Keratinocyte (primary cell): ENCODE data around the gene DSTYK.

Source experiments
- EZH2 ChIP-seq: IDR thresholded peaks from one replicate; pipeline ENCODE4 v1.6.1; 2012; ENCODE audit warnings: inconsistent platforms, mild to moderate bottlenecking, low read length, moderate library complexity
- TF ChIP-seq, protein P1 (sequence below), 3 experiments: IDR thresholded peaks in 1 of 3; conservative IDR thresholded peaks in 1 of 3; optimal IDR thresholded peaks in 1 of 3; 2 replicates in 2 of 3; 3 replicates in 1 of 3; pipeline versions ENCODE3 to v1.5.1; 2011; ENCODE audit warnings: low read length in 3 of 3, mild to moderate bottlenecking in 3 of 3, moderate library complexity in 2 of 3, control low read depth in 1 of 3, inconsistent platforms in 1 of 3; ENCODE audit not compliant: insufficient read depth in 2 of 3; ENCODE audit errors: extremely low read depth in 1 of 3

DNA sequence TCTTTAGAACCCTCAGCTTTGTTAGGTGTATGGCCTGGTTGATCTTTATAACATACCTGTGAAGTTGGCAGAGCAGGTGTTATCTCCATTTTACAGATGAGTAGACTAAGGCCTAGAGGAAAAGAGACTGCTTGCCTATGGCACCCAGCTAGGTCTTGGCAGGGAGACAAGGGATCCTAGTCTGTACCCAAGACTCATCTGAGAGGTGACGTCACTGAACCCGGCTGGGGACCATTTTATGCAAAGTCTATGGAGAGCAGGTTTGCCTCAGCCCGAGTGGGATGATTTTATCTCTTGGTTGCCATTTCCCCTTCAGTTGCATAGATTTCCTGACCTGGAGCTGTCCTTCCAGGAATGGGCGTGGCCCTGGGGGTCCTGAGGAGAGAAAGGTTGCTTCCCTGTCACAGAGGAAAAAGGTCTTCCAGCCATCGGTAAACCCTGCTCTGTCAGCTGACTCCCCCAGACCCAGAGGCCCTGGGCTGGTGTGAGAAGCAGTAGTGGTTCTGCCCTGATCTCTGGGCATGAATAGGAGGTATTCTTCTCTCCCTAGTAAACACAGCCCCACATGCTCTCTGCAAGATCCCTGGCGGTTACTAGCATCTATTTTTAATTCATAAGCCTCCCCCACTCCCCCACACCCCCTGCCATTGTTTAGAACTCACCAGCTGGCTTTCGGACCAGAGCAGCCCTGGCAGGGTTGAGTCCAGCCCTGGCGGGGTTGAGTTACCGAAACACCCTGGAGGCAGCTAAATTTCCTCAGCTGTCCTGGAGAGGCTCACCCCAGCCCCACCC, 35.8 kb upstream of the DSTYK start:
- no peak for TF ChIP-seq EZH2
- TF ChIP-seq, protein P1, sequence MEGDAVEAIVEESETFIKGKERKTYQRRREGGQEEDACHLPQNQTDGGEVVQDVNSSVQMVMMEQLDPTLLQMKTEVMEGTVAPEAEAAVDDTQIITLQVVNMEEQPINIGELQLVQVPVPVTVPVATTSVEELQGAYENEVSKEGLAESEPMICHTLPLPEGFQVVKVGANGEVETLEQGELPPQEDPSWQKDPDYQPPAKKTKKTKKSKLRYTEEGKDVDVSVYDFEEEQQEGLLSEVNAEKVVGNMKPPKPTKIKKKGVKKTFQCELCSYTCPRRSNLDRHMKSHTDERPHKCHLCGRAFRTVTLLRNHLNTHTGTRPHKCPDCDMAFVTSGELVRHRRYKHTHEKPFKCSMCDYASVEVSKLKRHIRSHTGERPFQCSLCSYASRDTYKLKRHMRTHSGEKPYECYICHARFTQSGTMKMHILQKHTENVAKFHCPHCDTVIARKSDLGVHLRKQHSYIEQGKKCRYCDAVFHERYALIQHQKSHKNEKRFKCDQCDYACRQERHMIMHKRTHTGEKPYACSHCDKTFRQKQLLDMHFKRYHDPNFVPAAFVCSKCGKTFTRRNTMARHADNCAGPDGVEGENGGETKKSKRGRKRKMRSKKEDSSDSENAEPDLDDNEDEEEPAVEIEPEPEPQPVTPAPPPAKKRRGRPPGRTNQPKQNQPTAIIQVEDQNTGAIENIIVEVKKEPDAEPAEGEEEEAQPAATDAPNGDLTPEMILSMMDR (optimal IDR thresholded peaks at IDR 0.05 in 1 of 3, IDR thresholded peaks at IDR 0.05 in 1 of 3, conservative IDR thresholded peaks at IDR 0.05 in 1 of 3; ENCODE audit: extremely low read depth in 1 of 3, insufficient read depth in 2 of 3, low read length in 3 of 3), result no peak
